GOT3 (cell line): ENCODE results near the gene CRISPLD2.

Source experiments
- DNase-seq: peaks from one replicate; lab custom pipeline; 2025; ENCODE audit warnings: mixed read lengths; lab: John Stamatoyannopoulos, UW

The CRISPLD2 gene

DNA sequence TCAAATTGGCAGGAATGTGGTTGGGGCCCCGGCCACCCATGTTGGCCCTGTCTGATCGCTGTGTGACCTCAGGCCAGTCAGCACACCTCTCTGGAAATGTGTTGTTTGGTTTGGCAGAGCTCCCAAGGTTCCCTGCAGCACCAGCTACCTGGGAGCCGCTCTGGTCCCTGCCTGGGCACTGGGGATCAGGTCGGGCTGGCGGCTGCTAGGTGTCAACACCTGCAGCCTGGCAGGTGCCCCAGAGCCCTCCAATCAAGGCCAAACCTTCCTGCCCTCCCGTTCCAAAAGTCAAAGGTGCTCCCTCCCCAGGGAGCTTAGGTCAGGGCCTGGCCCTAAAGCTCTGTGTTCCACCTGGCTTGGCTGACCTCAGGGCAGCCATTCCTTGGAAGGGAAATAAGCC, 135.6 kb downstream of the CRISPLD2 start:
- DNase-seq: no peak

DNA sequence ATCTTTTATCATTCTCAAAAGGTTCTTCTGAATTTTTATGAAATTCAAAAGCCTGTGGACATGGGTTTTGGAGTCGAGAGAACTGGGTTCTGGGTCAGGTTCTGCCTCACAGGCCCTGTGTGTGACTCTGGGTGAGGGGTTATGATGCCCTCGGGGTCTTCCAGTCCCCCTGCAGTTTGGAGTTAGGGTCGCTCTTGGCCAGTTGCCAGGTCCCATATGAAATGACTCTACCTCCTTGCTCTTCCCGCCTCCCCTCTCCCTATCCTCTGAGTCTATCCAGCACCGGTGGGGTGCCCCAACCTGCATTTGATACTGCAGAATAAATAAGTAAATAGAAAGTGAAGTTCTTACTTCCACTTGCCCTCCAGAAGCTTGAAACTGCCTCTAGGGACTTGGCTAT, 137.4 kb downstream of the CRISPLD2 start:
- DNase-seq: no peak

DNA sequence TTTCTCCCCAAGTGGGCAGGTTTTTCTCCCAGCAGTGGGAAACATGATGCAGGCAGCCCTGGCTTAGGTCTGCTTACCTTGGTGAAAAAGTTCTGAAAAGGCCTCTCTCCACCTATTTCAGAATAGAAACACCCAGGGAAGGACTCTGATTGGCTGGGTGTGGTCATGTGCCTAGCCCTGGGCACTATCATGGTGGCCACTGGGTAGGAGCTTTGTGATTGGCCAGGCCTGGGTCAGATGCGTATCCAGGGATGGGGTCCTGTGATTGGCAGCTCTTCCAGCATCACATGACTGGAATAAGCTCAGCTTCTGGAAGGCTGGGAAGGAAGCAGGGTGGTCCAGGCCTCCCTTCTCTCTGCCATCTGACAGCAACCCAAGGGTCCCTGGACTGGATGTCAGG, 138.0 kb downstream of the CRISPLD2 start:
- no peak for DNase-seq
